ENCODE results near the gene ISM1.

Gene ISM1

GRCh38 chr20:13296070-13296469 is 75.0 kb downstream of the ISM1 start:
- no peak for DNase-seq (ENCODE audit: low read depth)
- TF ChIP-seq CTCF (conservative IDR thresholded peaks at IDR 0.05; ENCODE audit: low read depth, low read length), result no peak
- H3K4me3 ChIP-seq (ENCODE audit: low read length), result no peak overlapping the region

DNA sequence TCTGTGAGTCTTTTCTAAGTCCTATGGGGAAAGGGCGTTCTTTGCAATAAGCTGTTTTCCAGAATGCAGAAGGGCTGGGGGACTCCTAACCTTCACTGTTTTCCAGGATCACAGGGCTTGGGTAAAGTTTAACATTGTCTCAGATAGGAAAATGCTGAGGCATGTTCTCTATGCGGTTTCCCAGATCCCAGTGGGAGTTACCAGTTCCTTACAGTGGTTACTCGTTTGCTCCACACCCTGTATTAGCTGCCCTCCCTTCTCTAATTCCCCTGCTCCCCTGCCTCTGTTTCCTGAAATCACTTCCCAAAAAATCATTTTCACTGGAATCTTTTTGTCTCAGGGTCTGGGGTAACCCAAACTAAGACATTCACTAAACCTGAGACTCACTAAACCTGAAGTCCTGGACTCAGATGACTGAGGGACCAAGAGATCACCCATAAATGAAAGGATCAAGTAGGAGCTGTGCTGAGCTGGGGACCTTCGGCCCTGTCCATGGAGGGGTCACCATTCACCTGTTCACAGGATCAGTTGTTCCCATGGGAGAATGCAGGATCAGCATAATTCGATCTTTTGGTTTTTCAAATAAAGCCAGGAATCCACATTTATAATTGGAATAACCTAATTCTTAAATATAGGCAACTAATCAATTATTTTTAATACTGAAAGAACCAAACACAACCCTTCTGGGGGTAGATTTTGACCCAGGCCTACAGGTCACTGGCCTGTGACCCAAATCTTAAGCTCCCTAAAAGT is 76.2 kb downstream of the ISM1 start:
- H3K4me3 ChIP-seq (ENCODE audit: low read length), result no peak overlapping the region
- no peak for TF ChIP-seq CTCF (conservative IDR thresholded peaks at IDR 0.05; ENCODE audit: low read depth, low read length)
- no peak for DNase-seq (ENCODE audit: low read depth)

GRCh38 chr20:13298692-13299373 is 77.8 kb downstream of the ISM1 start:
- no peak for DNase-seq (ENCODE audit: low read depth)
- no peak for TF ChIP-seq CTCF (conservative IDR thresholded peaks at IDR 0.05; ENCODE audit: low read depth, low read length)
- H3K4me3 ChIP-seq (ENCODE audit: low read length), result no peak overlapping the region

DNA sequence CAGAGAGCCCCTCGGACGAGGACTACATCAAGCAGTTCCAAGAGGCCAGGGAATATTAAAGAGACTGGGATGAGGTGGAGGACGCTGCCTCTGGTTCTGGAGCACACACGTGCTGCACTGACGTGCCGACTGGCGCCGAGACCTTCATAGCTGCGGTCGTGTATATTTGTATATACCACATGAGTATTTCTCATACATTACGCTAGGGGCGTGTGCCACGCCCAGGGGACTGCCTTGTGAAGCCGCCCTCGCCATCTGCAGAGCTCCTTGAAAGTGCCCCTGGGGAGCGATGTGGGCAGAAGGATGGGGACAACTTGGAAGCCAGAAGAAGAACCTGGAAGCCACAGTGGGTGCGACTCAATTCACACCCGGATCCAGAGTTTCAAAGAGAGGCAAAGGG is 78.3 kb downstream of the ISM1 start:
- DNase-seq (ENCODE audit: low read depth), result no peak
- no peak overlapping the region for H3K4me3 ChIP-seq (ENCODE audit: low read length)
- no peak for TF ChIP-seq CTCF (conservative IDR thresholded peaks at IDR 0.05; ENCODE audit: low read depth, low read length)

DNA sequence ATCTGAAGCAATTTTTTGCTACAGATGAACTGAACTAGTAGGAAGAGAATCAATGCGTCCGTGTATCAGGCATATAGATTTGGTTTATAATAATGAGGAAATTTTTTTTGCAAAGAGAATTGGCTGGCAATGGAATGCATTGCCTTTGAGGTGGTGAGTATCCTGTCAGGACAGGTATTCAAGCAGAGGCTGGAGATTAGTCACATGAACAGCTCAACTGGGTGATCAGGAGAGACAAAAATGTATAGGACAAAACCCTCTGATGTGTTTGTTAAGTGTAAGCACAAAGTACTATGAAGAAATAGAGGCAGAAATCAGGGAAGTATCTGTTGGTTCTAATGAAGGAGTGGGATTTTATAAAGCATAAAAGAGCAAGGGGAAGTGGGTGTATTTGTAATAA is 80.5 kb downstream of the ISM1 start:
- TF ChIP-seq CTCF (conservative IDR thresholded peaks at IDR 0.05; ENCODE audit: low read depth, low read length), result no peak
- no peak for DNase-seq (ENCODE audit: low read depth)
- H3K4me3 ChIP-seq (ENCODE audit: low read length), result no peak overlapping the region

DNA sequence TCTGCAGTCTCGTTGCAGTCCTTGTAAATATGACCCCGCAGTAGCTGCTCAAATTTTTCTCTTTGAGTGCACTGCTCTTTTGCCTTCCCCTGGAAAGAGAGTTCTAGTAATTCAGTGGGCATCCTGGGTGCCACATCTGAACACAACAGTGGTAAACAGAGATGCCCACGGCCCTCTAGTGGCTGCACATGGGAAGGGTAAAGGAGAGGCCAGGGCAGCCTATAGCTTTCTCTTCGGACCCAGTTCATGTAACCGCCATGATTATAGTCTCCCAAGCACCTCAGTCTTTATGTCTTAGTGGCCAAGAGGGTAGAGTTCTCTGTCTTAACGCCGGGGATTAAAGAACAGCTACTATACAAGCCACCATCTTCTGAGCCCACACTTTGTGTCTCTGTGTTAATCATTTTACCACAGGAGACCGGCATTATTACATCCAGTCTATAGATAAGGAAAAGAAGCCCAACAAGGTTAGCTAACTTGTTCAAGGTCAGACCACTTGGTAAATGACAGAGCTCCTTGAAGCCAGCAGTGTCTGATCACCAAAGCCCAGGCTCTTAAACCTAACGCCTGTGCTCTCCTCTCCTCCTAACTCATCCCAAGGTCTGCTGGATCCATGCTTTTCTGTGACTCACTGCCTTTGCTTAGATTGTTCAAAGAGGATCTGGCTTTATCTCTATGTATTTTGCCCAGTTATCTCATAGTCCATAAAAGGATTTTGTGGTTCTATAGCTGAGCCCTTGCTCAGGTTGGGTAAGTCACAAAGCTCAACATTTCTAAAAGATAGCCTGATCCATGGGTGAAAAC is 81.8 kb downstream of the ISM1 start:
- peak; percentile 80 for TF ChIP-seq CTCF (conservative IDR thresholded peaks at IDR 0.05; ENCODE audit: low read depth, low read length)
- no peak for DNase-seq (ENCODE audit: low read depth)
- no peak overlapping the region for H3K4me3 ChIP-seq (ENCODE audit: low read length)

All from retinal pigment epithelial cell (primary cell).